ENCODE data around the gene DBX1.

Gene DBX1

GRCh38 chr11:20120134-20120925, 39.9 kb downstream of the DBX1 start:
- no peak for DNase-seq (ENCODE audit: low read depth, low spot score)
- no peaks in the 10 kb centered on the region for H3K27me3 ChIP-seq (ENCODE audit: control insufficient read depth, insufficient read depth, low read length)
- no peaks in the 10 kb centered on the region for H3K9me3 ChIP-seq (ENCODE audit: control insufficient read depth, insufficient read depth, low read length)
- H3K27ac ChIP-seq (ENCODE audit: low read length) = no peak overlapping the region
- no peak overlapping the region for H3K4me3 ChIP-seq (ENCODE audit: low read length)
- no CpG with 5 or more reads among the region's 7 CpGs for WGBS (ENCODE audit: insufficient coverage, insufficient read length)
- no peaks in the 10 kb centered on the region for H3K4me1 ChIP-seq (ENCODE audit: control insufficient read depth, insufficient read depth, low read length)
- H3K36me3 ChIP-seq (ENCODE audit: control insufficient read depth, insufficient read depth, low read length) = peaks cover 13% of the 10 kb centered on the region; the same call in 1 of the 2 replicates

- WGBS (ENCODE audit: insufficient coverage, insufficient read length) = no CpG with 5 or more reads among the region's 12 CpGs
Observed at GRCh38 chr11:20119315-20119714, 41.0 kb downstream of the DBX1 start.

GRCh38 chr11:20118209-20118608, 42.1 kb downstream of the DBX1 start:
- H3K36me3 ChIP-seq (ENCODE audit: control insufficient read depth, insufficient read depth, low read length) = peaks cover 22% of the 10 kb centered on the region
- DNase-seq (ENCODE audit: low read depth, low spot score) = no peak
- H3K27ac ChIP-seq (ENCODE audit: low read length) = no peak overlapping the region
- H3K27me3 ChIP-seq (ENCODE audit: control insufficient read depth, insufficient read depth, low read length) = no peaks in the 10 kb centered on the region
- no peaks in the 10 kb centered on the region for H3K4me1 ChIP-seq (ENCODE audit: control insufficient read depth, insufficient read depth, low read length)
- H3K9me3 ChIP-seq (ENCODE audit: control insufficient read depth, insufficient read depth, low read length) = no peaks in the 10 kb centered on the region
- H3K4me3 ChIP-seq (ENCODE audit: low read length) = no peak overlapping the region
- no CpG with 5 or more reads among the region's 15 CpGs for WGBS (ENCODE audit: insufficient coverage, insufficient read length)

More at GRCh38 chr11:20119315-20119714, 41.0 kb downstream of the DBX1 start:
- Histone ChIP-seq H3K9me3 (ENCODE audit: control insufficient read depth, insufficient read depth, low read length) (no peaks in the 10 kb centered on the region), H3K4me1 (ENCODE audit: control insufficient read depth, insufficient read depth, low read length) (no peaks in the 10 kb centered on the region), H3K4me3 (ENCODE audit: low read length) (no peak overlapping the region), H3K36me3 (ENCODE audit: control insufficient read depth, insufficient read depth, low read length) (peaks cover 16% of the 10 kb centered on the region), H3K27ac (ENCODE audit: low read length) (no peak overlapping the region), H3K27me3 (ENCODE audit: control insufficient read depth, insufficient read depth, low read length) (no peaks in the 10 kb centered on the region)
- DNase-seq (ENCODE audit: low read depth, low spot score) = no peak

GRCh38 chr11:20117291-20117690, 43.0 kb downstream of the DBX1 start:
- no peaks in the 10 kb centered on the region for H3K9me3 ChIP-seq (ENCODE audit: control insufficient read depth, insufficient read depth, low read length)
- H3K27ac ChIP-seq (ENCODE audit: low read length) = no peak overlapping the region
- no peak overlapping the region for H3K4me3 ChIP-seq (ENCODE audit: low read length)
- H3K27me3 ChIP-seq (ENCODE audit: control insufficient read depth, insufficient read depth, low read length) = no peaks in the 10 kb centered on the region
- WGBS (ENCODE audit: insufficient coverage, insufficient read length) = no CpG with 5 or more reads among the region's 5 CpGs
- no peaks in the 10 kb centered on the region for H3K4me1 ChIP-seq (ENCODE audit: control insufficient read depth, insufficient read depth, low read length)
- peaks cover 22% of the 10 kb centered on the region for H3K36me3 ChIP-seq (ENCODE audit: control insufficient read depth, insufficient read depth, low read length)
- no peak for DNase-seq (ENCODE audit: low read depth, low spot score)

- Histone ChIP-seq H3K9me3 (ENCODE audit: control insufficient read depth, insufficient read depth, low read length) (no peaks in the 10 kb centered on the region), H3K27ac (ENCODE audit: low read length) (no peak overlapping the region), H3K27me3 (ENCODE audit: control insufficient read depth, insufficient read depth, low read length) (no peaks in the 10 kb centered on the region), H3K36me3 (ENCODE audit: control insufficient read depth, insufficient read depth, low read length) (peaks cover 22% of the 10 kb centered on the region), H3K4me3 (ENCODE audit: low read length) (no peak overlapping the region), H3K4me1 (ENCODE audit: control insufficient read depth, insufficient read depth, low read length) (no peaks in the 10 kb centered on the region)
- WGBS (ENCODE audit: insufficient coverage, insufficient read length) = no CpG with 5 or more reads among the region's 1 CpG
- no peak for DNase-seq (ENCODE audit: low read depth, low spot score)
Observed at GRCh38 chr11:20116825-20117224, 43.5 kb downstream of the DBX1 start.

GRCh38 chr11:20114588-20114987, 45.7 kb downstream of the DBX1 start:
- Histone ChIP-seq H3K4me3 (ENCODE audit: low read length) (no peak overlapping the region), H3K4me1 (ENCODE audit: control insufficient read depth, insufficient read depth, low read length) (no peaks in the 10 kb centered on the region), H3K27me3 (ENCODE audit: control insufficient read depth, insufficient read depth, low read length) (no peaks in the 10 kb centered on the region), H3K36me3 (ENCODE audit: control insufficient read depth, insufficient read depth, low read length) (peaks cover 24% of the 10 kb centered on the region), H3K27ac (ENCODE audit: low read length) (no peak overlapping the region), H3K9me3 (ENCODE audit: control insufficient read depth, insufficient read depth, low read length) (no peaks in the 10 kb centered on the region)
- DNase-seq (ENCODE audit: low read depth, low spot score) = no peak
- WGBS (ENCODE audit: insufficient coverage, insufficient read length) = no CpG with 5 or more reads among the region's 10 CpGs

- peaks cover 17% of the 10 kb centered on the region for H3K36me3 ChIP-seq (ENCODE audit: control insufficient read depth, insufficient read depth, low read length)
- H3K9me3 ChIP-seq (ENCODE audit: control insufficient read depth, insufficient read depth, low read length) = no peaks in the 10 kb centered on the region
- no peaks in the 10 kb centered on the region for H3K27me3 ChIP-seq (ENCODE audit: control insufficient read depth, insufficient read depth, low read length)
- no peaks in the 10 kb centered on the region for H3K4me1 ChIP-seq (ENCODE audit: control insufficient read depth, insufficient read depth, low read length)
- DNase-seq (ENCODE audit: low read depth, low spot score) = no peak
- no peak overlapping the region for H3K4me3 ChIP-seq (ENCODE audit: low read length)
- WGBS (ENCODE audit: insufficient coverage, insufficient read length) = no CpG with 5 or more reads among the region's 5 CpGs
- H3K27ac ChIP-seq (ENCODE audit: low read length) = no peak overlapping the region
Observed at GRCh38 chr11:20113149-20113438, 47.2 kb downstream of the DBX1 start.

- WGBS (ENCODE audit: insufficient coverage, insufficient read length) = no CpG with 5 or more reads among the region's 15 CpGs
- Histone ChIP-seq H3K27ac (ENCODE audit: low read length) (no peak overlapping the region), H3K36me3 (ENCODE audit: control insufficient read depth, insufficient read depth, low read length) (peaks cover 21% of the 10 kb centered on the region), H3K27me3 (ENCODE audit: control insufficient read depth, insufficient read depth, low read length) (no peaks in the 10 kb centered on the region), H3K4me1 (ENCODE audit: control insufficient read depth, insufficient read depth, low read length) (no peaks in the 10 kb centered on the region), H3K4me3 (ENCODE audit: low read length) (no peak overlapping the region), H3K9me3 (ENCODE audit: control insufficient read depth, insufficient read depth, low read length) (no peaks in the 10 kb centered on the region)
- DNase-seq (ENCODE audit: low read depth, low spot score) = no peak
Observed at GRCh38 chr11:20112291-20113148, 47.8 kb downstream of the DBX1 start.

GRCh38 chr11:20111871-20112270, 48.4 kb downstream of the DBX1 start:
- H3K27me3 ChIP-seq (ENCODE audit: control insufficient read depth, insufficient read depth, low read length) = no peaks in the 10 kb centered on the region
- H3K4me1 ChIP-seq (ENCODE audit: control insufficient read depth, insufficient read depth, low read length) = no peaks in the 10 kb centered on the region
- H3K27ac ChIP-seq (ENCODE audit: low read length) = no peak overlapping the region
- no CpG with 5 or more reads among the region's 1 CpG for WGBS (ENCODE audit: insufficient coverage, insufficient read length)
- H3K36me3 ChIP-seq (ENCODE audit: control insufficient read depth, insufficient read depth, low read length) = peaks cover 21% of the 10 kb centered on the region
- DNase-seq (ENCODE audit: low read depth, low spot score) = no peak
- H3K4me3 ChIP-seq (ENCODE audit: low read length) = no peak overlapping the region
- H3K9me3 ChIP-seq (ENCODE audit: control insufficient read depth, insufficient read depth, low read length) = no peaks in the 10 kb centered on the region

- Histone ChIP-seq H3K36me3 (ENCODE audit: control insufficient read depth, insufficient read depth, low read length) (peaks cover 21% of the 10 kb centered on the region), H3K9me3 (ENCODE audit: control insufficient read depth, insufficient read depth, low read length) (no peaks in the 10 kb centered on the region), H3K27me3 (ENCODE audit: control insufficient read depth, insufficient read depth, low read length) (no peaks in the 10 kb centered on the region), H3K4me3 (ENCODE audit: low read length) (no peak overlapping the region), H3K27ac (ENCODE audit: low read length) (no peak overlapping the region), H3K4me1 (ENCODE audit: control insufficient read depth, insufficient read depth, low read length) (no peaks in the 10 kb centered on the region)
- WGBS (ENCODE audit: insufficient coverage, insufficient read length) = no CpG with 5 or more reads among the region's 8 CpGs
- DNase-seq (ENCODE audit: low read depth, low spot score) = peak; percentile 71
Observed at GRCh38 chr11:20110908-20111669, 49.2 kb downstream of the DBX1 start.

Measured in iPS DF 6.9 (cell line).